Lung (tissue), 16 donors: ENCODE data around the gene ARRDC1. TPM values are rescaled to one million over a fixed set of nuclear protein-coding genes. Genes with fewer than 3 reads are reported as not detected.

Experiments used
- ATAC-seq: fragments of 200-7000 bp; cut with Tn5 transposase; one replicate; pipeline ENCODE4 v1.9.1; 2020; ENCODE audit warnings: moderate number of reproducible peaks; ENCODE audit not compliant: insufficient read depth, low FRiP score
- DNase-seq, 3 donors: peaks; one replicate each; pipeline ENCODE4 v3.0.0-alpha.2; 2013 to 2017
- H3K27ac ChIP-seq, 2 donors: one replicate each; pipeline ENCODE4 v1.5.1; 2013; ENCODE audit warnings: mild to moderate bottlenecking in 2 of 2, moderate library complexity in 2 of 2, control low read depth in 1 of 2, inconsistent platforms in 1 of 2, low read depth in 1 of 2, low read length in 1 of 2
- H3K27me3 ChIP-seq, 3 donors: one replicate each; pipeline ENCODE4 v1.5.1; 2013; ENCODE audit warnings: low read length in 2 of 3; ENCODE audit not compliant: control insufficient read depth in 3 of 3, insufficient read depth in 3 of 3
- H3K36me3 ChIP-seq, 4 donors: one replicate each; pipeline ENCODE4 v1.5.1; 2013; ENCODE audit warnings: low read length in 4 of 4, mild to moderate bottlenecking in 1 of 4, moderate library complexity in 1 of 4; ENCODE audit not compliant: control insufficient read depth in 4 of 4, insufficient read depth in 4 of 4
- H3K4me1 ChIP-seq, 5 donors: one replicate each; pipeline ENCODE4 v1.5.1; 2013; ENCODE audit warnings: low read length in 5 of 5, mild to moderate bottlenecking in 2 of 5, moderate library complexity in 1 of 5; ENCODE audit not compliant: control insufficient read depth in 5 of 5, insufficient read depth in 5 of 5
- H3K4me3 ChIP-seq: one replicate; pipeline ENCODE4 v1.5.1; 2013; ENCODE audit warnings: mild to moderate bottlenecking, control low read depth, moderate library complexity
- H3K9ac ChIP-seq, 2 donors: one replicate each; pipeline ENCODE4 v1.5.1; 2013; ENCODE audit warnings: low read length in 2 of 2, control low read depth in 1 of 2; ENCODE audit not compliant: insufficient read depth in 1 of 2
- H3K9me3 ChIP-seq, 4 donors: one replicate each; pipeline ENCODE4 v1.5.1; 2013; ENCODE audit warnings: low read length in 3 of 4, mild to moderate bottlenecking in 1 of 4, moderate library complexity in 1 of 4; ENCODE audit not compliant: control insufficient read depth in 4 of 4, insufficient read depth in 3 of 4
- CTCF ChIP-seq: IDR thresholded peaks from 2 replicates; pipeline ENCODE4 v1.5.1; 2012; ENCODE audit warnings: mild to moderate bottlenecking; ENCODE audit errors: control extremely low read depth, extremely low read depth
- WGBS, 2 donors: extraction: QIAGEN DNeasy Blood & Tissue Kit; methylation state at CpG; one replicate each; pipeline ENCODE4 v1.1.7; 2013; 5-methylcytosine and 5-hydroxymethylcytosine counted together
- long read RNA-seq, 5 donors: transcript quantifications; one replicate each; lab custom pipeline, GENCODE V29; 2026
- polyA plus RNA-seq, 2 donors: library from polyadenylated mRNA; stranded (reverse); fragments of 200-250 nt; gene quantifications; one replicate each; pipeline ENCODE4 v1.2.1, GENCODE V29; 2013
- total RNA-seq, 2 donors: library from RNA; depleted of rRNA in 1 of 2; stranded (reverse); fragments of >200 nt in 1 of 2; gene quantifications; one replicate each; pipeline ENCODE4 v1.2.1, GENCODE V29; 2014 to 2021
- donor health status: control.
- donor health status: control.
- donor health status: Bipolar disorder and iron deficiency.
- donor health status: healthy.
- donor health status: DM: yes; HTN: yes; CAD: no.

ARRDC1 gene, protein sequence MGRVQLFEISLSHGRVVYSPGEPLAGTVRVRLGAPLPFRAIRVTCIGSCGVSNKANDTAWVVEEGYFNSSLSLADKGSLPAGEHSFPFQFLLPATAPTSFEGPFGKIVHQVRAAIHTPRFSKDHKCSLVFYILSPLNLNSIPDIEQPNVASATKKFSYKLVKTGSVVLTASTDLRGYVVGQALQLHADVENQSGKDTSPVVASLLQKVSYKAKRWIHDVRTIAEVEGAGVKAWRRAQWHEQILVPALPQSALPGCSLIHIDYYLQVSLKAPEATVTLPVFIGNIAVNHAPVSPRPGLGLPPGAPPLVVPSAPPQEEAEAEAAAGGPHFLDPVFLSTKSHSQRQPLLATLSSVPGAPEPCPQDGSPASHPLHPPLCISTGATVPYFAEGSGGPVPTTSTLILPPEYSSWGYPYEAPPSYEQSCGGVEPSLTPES
- total RNA-seq: 10 to 100 TPM; 57.4 to 94.8 TPM
- polyA plus RNA-seq: 100 to 1,000 TPM in 1 of 2 donors, 10 to 100 TPM in 1; 94.4 to 137 TPM
- long read RNA-seq, donor 1, transcript ARRDC1-205 (4 exons, 866 nt): major isoform, 5 of 16 reads
- long read RNA-seq, donor 1, transcript ARRDC1-201 (8 exons, 1,586 nt): major isoform, 5 of 16 reads
- long read RNA-seq, donor 1, partial matches to known transcripts: 6 of 16 reads
- long read RNA-seq, donor 1, other reads (novel, unspliced or antisense): 0 of 16 reads
- long read RNA-seq, donor 2, partial matches to known transcripts: 0 of 2 reads
- long read RNA-seq, donor 2, other reads (novel, unspliced or antisense): 0 of 2 reads
- long read RNA-seq, donor 3, partial matches to known transcripts: 17 of 23 reads
- long read RNA-seq, donor 3, other reads (novel, unspliced or antisense): 0 of 23 reads
- long read RNA-seq, donor 4, partial matches to known transcripts: 18 of 21 reads
- long read RNA-seq, donor 4, other reads (novel, unspliced or antisense): 0 of 21 reads
- long read RNA-seq, donor 5, transcript ARRDC1-201 (8 exons, 1,586 nt): major isoform, 5 of 22 reads
- long read RNA-seq, donor 5, partial matches to known transcripts: 14 of 22 reads
- long read RNA-seq, donor 5, other reads (novel, unspliced or antisense): 0 of 22 reads

- Histone ChIP-seq H3K9me3 (no peaks in the 10 kb centered on the region), H3K9ac (no peak within 1 kb of the TSS), H3K4me1 (peaks cover 4 to 21% (median 11%) of the 10 kb centered on the region in 5 donors), H3K36me3 (no peaks in the 10 kb centered on the region), H3K27ac (peak within 1 kb of the TSS; percentile 86 to 95), H3K4me3 (peak within 1 kb of the TSS; percentile 87), H3K27me3 (peaks cover 0 to 4% (median 0%) of the 10 kb centered on the region in 3 donors)
- peak; percentile 86 for ATAC-seq
- peak; percentile 91 to 98 (median 94) for DNase-seq
- WGBS, 2 donors: 1% methylated on average over 51 to 111 of the region's 111 CpGs
- no peak for TF ChIP-seq CTCF
These were observed at the start of gene ARRDC1 for GRCh38 chr9:137605121-137606004. TSS of gene ARRDC1 (plus strand) at chr9:137605686. CDS start at chr9:137605718, 32 bp downstream.

DNA sequence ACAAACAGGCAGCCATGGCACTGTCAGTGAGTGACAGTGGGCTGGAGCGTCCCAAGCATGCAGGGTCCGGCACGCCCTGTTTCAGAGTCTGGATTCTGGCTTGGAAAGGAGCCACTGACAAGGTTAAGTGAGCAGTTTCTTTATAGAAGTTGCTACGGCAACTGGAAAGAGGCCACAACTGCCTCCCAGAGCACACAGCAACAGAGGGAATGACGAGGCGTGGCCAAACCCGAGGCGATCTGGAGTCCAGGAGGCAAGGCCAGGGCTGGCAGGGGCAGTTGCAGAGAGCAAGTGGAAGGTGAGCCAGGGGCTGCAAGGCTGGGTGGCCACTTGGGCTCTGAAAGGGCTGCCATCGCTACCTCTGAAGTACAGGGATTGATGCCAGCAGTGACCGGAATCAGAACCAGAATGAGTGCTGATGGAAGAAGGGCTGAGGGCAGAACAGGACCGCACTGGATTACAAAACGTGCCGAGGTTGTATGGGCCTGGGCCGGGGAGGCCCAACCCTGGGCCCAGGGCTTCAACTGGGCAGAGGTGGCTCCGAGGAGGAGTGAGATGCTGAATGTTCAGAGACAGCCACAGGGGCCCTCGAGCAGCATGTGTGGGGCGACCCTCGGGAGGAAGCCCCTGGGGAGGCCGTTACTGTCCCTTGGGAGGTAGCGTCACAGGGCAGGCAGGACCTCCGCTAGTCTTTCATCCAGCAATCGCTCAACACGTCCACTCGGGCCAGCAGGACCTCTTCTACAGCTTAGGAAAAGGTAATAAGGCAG is 49.2 kb upstream of the ARRDC1 start:
- Histone ChIP-seq H3K36me3 (peaks cover 3 to 21% (median 5%) of the 10 kb centered on the region in 4 donors), H3K9ac (no peak overlapping the region)
- no peak for DNase-seq

More for the DNA sequence above, 49.2 kb upstream of the ARRDC1 start:
- WGBS, 2 donors: 85 to 94% methylated on average over 24 of the region's 24 CpGs
- Histone ChIP-seq H3K4me3 (no peak overlapping the region), H3K4me1 (peaks cover 0 to 6% (median 0%) of the 10 kb centered on the region in 5 donors), H3K9me3 (no peaks in the 10 kb centered on the region), H3K27ac (no peak overlapping the region), H3K27me3 (no peaks in the 10 kb centered on the region)
- ATAC-seq: no peak
- no peak for TF ChIP-seq CTCF
